ENCODE results near the gene LKAAEAR1. TPM values are rescaled to one million over a fixed set of nuclear protein-coding genes. Genes with fewer than 3 reads are reported as not detected.

Gene LKAAEAR1
- total and polyA plus RNA-seq, 2 of the 13 experiments (the other 11 are each of a cell fraction or from before 2014, with no cell fraction given), result not detected

DNA sequence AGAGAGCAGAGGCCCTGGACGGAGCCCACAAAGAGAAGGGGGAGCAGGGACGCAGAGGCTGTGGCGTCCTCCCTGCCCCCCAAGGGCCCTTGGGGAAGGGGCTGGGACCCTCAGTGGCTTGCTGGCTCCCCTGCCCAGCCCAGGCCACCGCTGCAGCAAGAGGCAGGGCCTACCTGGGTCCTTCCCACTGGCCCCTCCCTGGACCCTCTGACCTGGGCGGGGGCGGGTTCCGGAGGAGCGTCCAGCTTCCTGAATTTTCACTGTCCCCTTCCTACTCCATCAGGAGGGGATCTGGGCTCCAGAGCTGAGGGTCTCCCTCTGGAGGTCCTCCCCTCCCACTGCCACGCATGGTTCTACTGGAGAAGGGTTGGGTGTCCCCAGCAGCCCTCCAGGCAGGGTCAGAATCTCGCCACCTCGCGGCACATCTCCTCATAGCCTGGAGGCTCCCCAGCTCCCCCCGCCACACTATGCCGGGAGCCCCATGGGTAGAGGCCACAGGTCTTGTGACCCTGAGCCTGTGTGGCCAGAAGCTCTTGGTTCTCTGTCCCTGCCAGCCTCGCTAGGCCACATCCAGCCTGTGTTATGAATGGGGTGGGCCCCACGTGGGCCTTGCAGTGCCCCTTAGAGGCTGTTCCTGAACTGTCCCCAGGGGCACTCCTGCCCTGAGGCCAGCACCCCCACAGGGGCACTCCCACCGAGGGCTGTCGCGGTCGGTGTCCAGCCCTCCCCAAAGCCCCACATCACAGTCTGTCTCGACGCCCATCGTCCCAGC, 33.8 kb downstream of the LKAAEAR1 start (continued):
- TF ChIP-seq CENPT (CRISPR knock-in tag; IDR thresholded peaks at IDR 0.05; ENCODE audit: low read depth), result no peak; the same call in none of the 2 replicates
- no peak for TF ChIP-seq SMC3 (IDR thresholded peaks at IDR 0.05; ENCODE audit: low read length)
- peak; percentile 85; the same call in 1 of the 2 replicates for TF ChIP-seq ZNF335 (CRISPR knock-in tag; IDR thresholded peaks at IDR 0.05)
- no peak for TF ChIP-seq NFIB (CRISPR knock-in tag; IDR thresholded peaks at IDR 0.05; ENCODE audit: borderline replicate concordance)
- peak; percentile 44; the same call in 1 of the 2 replicates for TF ChIP-seq ZNF564 (CRISPR knock-in tag; IDR thresholded peaks at IDR 0.05)
- TF ChIP-seq FOXJ3 (CRISPR knock-in tag; IDR thresholded peaks at IDR 0.05; ENCODE audit: borderline replicate concordance), result peak; percentile 80; the same call in 1 of the 2 replicates
- TF ChIP-seq ISX (CRISPR knock-in tag; conservative IDR thresholded peaks at IDR 0.05), result no peak
- TF ChIP-seq, protein P1, sequence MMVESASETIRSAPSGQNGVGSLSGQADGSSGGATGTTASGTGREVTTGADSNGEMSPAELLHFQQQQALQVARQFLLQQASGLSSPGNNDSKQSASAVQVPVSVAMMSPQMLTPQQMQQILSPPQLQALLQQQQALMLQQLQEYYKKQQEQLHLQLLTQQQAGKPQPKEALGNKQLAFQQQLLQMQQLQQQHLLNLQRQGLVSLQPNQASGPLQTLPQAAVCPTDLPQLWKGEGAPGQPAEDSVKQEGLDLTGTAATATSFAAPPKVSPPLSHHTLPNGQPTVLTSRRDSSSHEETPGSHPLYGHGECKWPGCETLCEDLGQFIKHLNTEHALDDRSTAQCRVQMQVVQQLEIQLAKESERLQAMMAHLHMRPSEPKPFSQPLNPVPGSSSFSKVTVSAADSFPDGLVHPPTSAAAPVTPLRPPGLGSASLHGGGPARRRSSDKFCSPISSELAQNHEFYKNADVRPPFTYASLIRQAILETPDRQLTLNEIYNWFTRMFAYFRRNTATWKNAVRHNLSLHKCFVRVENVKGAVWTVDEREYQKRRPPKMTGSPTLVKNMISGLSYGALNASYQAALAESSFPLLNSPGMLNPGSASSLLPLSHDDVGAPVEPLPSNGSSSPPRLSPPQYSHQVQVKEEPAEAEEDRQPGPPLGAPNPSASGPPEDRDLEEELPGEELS (CRISPR knock-in tag; IDR thresholded peaks at IDR 0.05), result 0 out of 2 replicates have a peak, but pooled peaks have one; percentile 73
- TF ChIP-seq, protein P2, sequence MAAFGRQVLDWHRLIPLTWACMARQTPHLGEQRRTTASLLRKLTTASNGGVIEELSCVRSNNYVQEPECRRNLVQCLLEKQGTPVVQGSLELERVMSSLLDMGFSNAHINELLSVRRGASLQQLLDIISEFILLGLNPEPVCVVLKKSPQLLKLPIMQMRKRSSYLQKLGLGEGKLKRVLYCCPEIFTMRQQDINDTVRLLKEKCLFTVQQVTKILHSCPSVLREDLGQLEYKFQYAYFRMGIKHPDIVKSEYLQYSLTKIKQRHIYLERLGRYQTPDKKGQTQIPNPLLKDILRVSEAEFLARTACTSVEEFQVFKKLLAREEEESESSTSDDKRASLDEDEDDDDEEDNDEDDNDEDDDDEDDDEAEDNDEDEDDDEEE (CRISPR knock-in tag; IDR thresholded peaks at IDR 0.05), result peak; percentile 4; the same call in 1 of the 2 replicates
- TF ChIP-seq ZNF44 (CRISPR knock-in tag; IDR thresholded peaks at IDR 0.05), result no peak
- peak; percentile 91; the same call in 1 of the 2 replicates for TF ChIP-seq MYC (CRISPR knock-in tag; IDR thresholded peaks at IDR 0.05; ENCODE audit: borderline replicate concordance)
- TF ChIP-seq ETV5 (CRISPR knock-in tag; IDR thresholded peaks at IDR 0.05; ENCODE audit: borderline replicate concordance), result peak; percentile 79
- TF ChIP-seq POLR2AphosphoS2 (IDR thresholded peaks at IDR 0.05; ENCODE audit: low read depth, low read length), result no peak
- TF ChIP-seq PTBP1 (IDR thresholded peaks at IDR 0.05; ENCODE audit: low read depth, low read length, poor library complexity, severe bottlenecking), result no peak
- no peak for TF ChIP-seq RCOR2 (CRISPR knock-in tag; IDR thresholded peaks at IDR 0.05)
- TF ChIP-seq, protein P3, sequence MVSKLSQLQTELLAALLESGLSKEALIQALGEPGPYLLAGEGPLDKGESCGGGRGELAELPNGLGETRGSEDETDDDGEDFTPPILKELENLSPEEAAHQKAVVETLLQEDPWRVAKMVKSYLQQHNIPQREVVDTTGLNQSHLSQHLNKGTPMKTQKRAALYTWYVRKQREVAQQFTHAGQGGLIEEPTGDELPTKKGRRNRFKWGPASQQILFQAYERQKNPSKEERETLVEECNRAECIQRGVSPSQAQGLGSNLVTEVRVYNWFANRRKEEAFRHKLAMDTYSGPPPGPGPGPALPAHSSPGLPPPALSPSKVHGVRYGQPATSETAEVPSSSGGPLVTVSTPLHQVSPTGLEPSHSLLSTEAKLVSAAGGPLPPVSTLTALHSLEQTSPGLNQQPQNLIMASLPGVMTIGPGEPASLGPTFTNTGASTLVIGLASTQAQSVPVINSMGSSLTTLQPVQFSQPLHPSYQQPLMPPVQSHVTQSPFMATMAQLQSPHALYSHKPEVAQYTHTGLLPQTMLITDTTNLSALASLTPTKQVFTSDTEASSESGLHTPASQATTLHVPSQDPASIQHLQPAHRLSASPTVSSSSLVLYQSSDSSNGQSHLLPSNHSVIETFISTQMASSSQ (IDR thresholded peaks at IDR 0.05; ENCODE audit: low read depth), result no peak
- TF ChIP-seq, protein P3 (CRISPR knock-in tag; IDR thresholded peaks at IDR 0.05; ENCODE audit: borderline replicate concordance), result no peak
- TF ChIP-seq KDM4B (CRISPR knock-in tag; IDR thresholded peaks at IDR 0.05), result no peak
- no peak; the same call in none of the 2 replicates for TF ChIP-seq ZNF891 (CRISPR knock-in tag; IDR thresholded peaks at IDR 0.05)
- TF ChIP-seq ZNF510 (CRISPR knock-in tag; IDR thresholded peaks at IDR 0.05; ENCODE audit: low read depth), result no peak
- TF ChIP-seq SRF (IDR thresholded peaks at IDR 0.05; ENCODE audit: low read depth, low read length), result no peak
- TF ChIP-seq ZNF777 (CRISPR knock-in tag; IDR thresholded peaks at IDR 0.05), result peak; percentile 66
- TF ChIP-seq KLF6 (CRISPR knock-in tag; IDR thresholded peaks at IDR 0.05), result peak; percentile 26; the same call in 1 of the 2 replicates
- no peak for TF ChIP-seq ZNF124 (CRISPR knock-in tag; IDR thresholded peaks at IDR 0.05)
- peak; percentile 54 for TF ChIP-seq ZNF256 (CRISPR knock-in tag; conservative IDR thresholded peaks at IDR 0.05)

Measured in HepG2 (cell line).